GM19193 (cell line): ENCODE results near the gene SLC34A1.

Source experiments
- POLR2A ChIP-seq: IDR thresholded peaks from 4 replicates; pipeline ENCODE4 v1.6.1; 2011; ENCODE audit not compliant: insufficient read depth, insufficient read length; ENCODE audit errors: extremely low read depth

SLC34A1 gene

DNA sequence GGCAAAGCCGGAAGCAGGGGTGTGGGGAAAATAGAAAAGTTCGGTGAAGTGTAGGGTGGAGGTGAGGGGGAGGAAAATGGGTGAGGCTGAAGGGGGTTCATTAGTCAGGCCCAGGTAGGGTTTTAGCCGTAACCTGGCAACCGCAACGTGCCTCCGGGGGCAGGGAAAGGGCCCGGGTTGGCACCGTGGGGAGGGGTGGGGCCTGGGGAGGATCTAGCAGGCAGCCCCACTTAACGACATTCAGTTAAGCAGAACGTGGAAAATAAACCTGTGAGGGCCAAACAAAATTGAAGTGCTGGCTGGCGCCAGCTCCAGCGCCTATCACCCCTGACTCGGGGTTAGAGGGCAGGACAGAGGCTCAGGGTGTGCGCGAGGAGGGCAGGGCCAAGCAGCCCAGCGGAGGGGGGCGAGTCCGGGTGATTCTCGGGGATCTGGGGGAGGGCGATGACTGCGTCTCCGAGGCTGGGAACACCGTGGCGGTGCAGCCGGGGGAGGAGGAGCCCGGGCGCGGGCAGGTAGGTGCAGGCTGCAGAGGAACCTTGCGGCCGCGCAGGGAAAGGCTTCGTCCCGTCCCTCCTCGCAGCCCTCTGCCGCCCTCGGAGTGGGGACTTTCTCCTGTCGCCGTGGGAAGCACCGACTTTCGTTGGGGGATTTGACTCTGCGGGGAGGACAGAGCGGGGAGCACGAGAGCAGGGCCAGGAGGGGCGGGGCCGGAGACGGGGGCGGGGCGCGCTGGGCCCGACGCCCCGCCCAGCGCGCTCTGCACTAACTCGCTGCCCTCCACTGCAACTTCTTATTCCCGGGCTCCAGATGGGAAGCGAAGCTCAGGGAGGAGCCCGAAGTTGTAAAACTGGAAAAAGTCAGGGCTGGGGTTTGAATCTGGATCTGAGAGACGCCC lies 21.4 kb upstream of the SLC34A1 start:
- peak; percentile 15 for TF ChIP-seq POLR2A

DNA sequence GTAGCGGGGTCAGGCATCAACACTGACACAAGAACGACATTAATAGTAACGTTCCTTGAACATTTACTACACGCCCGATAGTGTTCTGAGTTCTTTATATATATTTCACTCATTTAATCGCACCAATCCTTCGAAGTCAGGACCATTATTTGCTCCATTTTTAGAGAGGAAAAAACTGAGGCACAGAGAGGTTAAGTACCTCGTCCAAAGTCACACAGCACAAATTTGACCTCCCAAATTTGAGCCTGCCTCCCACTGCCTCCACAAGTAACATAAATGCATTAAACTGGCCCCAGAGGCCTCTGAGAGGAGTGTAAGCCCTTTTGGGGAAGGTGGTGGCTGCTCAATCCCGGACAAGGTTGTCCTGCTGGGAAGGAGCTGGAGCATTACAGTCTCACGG lies 20.7 kb upstream of the SLC34A1 start:
- no peak for TF ChIP-seq POLR2A

DNA sequence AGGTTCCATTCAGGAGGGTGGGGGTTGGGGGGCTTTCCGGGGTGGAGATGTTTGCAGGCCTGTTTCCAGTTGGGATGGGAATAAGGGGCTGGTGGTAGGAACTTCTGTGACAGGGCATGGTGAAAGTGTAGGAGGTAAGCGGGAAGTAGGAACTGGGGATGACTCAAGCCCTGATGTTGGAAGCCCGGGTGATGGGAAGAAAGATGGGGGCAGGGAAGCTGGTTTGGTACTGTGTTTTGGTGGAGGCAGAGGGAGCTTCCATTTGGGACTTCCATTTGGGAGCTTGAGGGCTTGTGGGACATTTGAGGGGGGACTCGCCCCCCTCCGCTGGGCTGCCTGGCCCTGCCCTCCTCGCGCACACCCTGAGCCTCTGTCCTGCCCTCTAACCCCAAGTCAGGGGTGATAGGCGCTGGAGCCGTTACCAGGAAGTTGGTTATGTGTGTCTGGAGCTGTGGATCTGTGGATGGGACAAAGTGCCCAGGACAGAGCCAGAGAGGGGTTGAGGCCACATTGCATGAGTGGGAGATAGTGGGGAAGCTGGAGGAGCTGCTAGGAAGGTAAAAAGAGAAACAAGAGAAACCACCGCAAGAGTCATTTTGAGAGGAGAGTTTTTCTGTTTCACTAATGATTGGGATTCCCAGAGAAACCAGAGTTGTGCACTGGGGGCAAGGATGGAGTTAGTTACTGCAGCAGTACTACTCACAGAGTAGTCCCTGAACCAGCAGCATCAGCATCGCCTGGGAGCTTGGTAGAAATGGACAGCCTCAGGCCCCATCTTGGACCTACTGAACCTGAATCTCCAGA lies 19.9 kb upstream of the SLC34A1 start:
- TF ChIP-seq POLR2A: peak; percentile 11

DNA sequence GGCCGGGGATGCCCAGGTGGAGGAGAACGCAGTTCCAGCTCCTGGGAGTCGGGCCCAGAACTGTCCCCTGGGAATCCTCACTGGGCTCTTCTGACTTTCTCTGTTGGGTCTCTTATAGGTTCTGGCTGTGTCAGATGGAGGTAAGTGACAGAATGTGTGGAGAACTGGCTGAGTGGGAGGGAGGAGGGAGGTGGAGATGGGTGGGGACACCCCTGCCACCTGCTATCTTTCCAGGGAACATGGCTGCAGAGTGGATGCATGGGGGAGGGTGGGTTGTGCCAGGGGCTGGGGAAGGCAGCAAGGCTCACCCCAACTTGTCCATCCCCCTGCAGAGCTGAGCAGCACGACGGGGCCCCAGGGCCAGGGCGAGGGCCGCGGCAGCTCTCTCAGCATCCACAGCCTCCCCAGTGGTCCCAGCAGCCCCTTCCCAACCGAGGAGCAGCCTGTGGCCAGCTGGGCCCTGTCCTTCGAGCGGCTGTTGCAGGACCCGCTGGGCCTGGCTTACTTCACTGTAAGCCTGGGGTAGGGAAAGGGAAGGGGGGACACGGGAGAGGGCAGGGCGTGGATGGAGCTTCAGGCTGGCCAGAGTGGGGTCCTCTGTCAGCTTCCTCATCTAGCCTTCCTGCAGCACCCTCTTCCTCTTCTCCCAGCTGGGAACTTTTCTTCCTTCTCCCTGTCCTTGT lies 18.2 kb upstream of the SLC34A1 start:
- TF ChIP-seq POLR2A: no peak

DNA sequence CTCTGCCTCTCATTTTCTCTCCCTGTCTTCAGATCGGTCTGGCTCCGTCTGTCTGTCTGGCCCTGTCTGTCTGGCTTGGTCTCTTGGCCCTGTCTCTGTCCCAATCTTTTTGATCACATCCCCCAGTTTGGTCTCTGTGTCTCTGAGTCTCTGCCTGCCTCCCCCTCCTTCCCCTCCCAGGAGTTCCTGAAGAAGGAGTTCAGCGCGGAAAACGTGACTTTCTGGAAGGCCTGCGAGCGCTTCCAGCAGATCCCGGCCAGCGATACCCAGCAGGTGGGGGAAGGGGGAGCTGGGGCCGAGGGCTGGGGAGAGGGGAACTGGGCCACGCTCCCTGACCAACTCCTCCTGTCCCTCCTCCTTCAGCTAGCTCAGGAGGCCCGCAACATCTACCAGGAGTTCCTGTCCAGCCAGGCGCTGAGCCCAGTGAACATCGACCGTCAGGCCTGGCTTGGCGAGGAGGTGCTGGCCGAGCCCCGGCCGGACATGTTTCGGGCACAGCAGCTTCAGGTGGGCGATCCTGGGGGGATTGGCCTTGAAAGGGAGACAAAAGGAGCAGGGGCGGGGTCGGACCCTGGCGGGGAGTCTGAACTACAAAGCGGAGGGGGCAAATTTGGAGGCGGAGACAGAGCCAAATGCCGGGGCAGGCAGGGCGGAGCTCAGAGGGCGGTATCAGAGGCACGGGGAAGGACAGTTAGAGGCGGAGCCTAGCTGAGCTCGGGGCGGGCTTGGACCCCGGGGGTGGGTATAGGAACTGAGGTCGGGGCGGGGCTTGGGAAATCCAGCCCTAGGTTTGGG lies 17.5 kb upstream of the SLC34A1 start:
- TF ChIP-seq POLR2A: no peak

DNA sequence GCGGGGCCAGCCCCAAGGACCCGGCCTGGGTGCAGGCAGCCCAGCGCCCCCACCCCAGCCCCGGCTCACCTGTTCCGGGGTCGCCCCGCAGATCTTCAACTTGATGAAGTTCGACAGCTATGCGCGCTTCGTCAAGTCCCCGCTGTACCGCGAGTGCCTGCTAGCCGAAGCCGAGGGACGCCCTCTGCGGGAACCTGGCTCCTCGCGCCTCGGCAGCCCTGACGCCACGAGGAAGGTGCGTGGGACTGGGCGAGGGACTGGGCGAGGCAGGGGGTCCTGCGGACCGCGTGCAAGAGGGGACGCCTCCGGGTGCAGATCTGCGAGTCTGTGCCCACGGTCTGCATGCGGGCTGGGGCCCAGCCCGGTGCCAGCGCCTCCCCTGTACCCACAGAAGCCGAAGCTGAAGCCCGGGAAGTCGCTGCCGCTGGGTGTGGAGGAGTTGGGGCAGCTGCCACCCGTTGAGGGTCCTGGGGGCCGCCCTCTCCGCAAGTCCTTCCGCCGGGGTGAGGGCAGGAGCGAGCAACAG lies 16.8 kb upstream of the SLC34A1 start:
- no peak for TF ChIP-seq POLR2A

DNA sequence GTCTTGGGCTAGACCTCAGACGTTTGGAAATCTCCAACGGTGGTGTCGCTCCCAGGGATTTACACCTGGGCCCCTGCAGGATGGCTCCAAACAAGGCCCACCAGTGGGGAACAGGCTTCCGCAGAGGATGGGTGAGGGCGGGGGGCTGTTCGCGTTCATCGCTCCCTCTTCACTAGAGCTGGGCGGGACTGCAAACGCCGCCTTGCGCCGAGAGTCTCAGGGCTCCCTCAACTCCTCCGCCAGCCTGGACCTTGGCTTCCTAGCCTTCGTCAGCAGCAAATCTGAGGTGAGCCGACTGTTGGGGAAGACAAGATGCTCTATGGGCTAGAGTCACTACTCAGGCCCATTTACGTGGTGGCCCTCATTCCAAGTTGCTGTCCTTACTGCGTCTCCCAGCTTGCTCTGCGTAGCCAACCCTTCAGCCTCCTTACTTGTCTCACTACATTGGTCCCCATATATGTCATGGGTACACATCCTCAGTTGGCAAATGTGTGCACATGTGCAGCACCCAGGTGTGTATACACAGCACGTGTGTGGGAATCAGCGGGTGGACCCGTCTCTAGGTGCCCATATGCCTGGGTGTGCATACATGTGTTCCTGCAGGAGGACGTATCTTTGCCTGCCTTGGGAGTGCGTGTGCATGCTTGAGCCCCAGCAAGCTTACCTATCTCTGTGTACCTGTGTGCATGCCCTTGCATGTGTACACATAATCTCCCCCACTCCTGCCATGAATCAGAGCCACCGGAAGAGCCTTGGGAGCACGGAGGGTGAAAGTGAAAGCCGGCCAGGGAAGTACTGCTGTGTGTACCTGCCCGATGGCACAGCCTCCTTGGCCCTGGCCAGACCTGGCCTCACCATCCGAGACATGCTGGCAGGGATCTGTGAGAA lies 16.0 kb upstream of the SLC34A1 start:
- TF ChIP-seq POLR2A: no peak

DNA sequence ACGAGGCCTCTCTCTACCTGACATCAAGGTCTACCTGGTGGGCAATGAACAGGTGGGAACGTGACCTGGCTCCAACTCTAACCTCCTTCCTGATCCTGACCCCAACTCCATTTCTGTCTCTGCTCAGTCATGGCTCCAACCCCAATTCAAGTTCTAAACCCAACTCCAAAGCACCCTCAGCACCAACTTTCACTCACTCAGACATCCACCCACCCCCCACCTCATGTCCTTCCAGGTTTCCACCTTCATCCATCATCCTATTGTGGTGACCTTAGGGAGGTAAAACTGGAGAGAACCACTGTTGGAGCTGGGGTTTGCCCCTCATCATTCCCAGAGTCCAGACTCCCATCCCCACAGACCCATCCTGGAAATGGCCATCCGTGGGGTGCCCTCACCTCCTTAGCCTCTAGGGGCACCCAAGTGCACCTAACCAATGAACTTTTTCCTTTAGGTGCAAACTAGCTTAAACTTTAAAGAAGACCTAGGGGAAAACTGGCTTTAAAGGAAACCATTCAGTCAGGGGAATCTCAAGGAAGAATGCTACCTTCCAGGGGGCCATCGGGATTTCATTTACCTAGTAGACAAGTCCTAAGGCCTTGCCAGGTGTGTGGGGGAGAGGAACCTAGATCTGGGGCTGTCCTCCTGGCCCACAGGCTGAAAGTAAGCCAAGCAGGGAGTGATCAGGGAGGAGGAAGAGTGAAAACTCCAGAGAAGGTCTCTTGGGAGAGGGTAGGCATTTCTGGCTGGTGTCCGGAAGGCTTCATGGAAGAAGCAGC lies 15.2 kb upstream of the SLC34A1 start:
- TF ChIP-seq POLR2A: no peak

DNA sequence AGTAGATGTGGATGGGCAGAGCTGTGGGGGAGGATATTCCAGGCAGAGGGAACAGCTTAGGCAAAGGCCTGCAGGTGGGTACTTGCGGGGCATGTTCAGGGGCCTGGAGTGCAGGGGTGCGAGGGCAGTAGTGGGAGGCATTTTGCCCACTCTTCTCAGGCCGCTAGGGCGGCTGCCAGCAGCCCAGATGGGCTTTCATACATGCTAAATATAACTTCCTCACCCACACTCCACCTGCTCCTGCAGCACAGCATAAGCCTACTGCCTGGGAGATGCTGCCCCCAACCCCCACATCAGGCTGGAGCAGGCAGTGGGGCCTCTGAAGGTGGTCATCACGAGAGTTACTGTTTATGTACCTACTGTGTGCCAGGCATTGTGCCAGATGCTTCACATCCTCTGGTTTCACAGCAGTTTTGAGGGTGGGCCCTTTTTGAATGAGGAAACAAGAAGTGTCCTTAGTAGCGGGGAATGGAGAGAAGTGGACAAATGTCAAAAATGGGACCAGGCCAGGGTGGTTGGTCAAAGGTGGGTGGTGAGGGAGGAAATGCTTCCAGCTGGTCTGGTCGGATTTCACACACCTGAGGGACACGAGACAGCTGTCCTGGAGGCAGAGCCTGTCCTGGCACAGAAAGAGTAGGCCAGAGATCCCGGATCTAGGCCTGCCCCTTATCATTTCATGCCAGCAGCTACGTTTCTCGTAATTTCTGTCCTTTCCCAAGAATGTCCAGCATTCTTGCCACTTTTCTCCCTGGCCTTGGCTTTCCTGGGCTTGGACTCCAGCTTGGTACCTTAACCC lies 14.4 kb upstream of the SLC34A1 start:
- no peak for TF ChIP-seq POLR2A

DNA sequence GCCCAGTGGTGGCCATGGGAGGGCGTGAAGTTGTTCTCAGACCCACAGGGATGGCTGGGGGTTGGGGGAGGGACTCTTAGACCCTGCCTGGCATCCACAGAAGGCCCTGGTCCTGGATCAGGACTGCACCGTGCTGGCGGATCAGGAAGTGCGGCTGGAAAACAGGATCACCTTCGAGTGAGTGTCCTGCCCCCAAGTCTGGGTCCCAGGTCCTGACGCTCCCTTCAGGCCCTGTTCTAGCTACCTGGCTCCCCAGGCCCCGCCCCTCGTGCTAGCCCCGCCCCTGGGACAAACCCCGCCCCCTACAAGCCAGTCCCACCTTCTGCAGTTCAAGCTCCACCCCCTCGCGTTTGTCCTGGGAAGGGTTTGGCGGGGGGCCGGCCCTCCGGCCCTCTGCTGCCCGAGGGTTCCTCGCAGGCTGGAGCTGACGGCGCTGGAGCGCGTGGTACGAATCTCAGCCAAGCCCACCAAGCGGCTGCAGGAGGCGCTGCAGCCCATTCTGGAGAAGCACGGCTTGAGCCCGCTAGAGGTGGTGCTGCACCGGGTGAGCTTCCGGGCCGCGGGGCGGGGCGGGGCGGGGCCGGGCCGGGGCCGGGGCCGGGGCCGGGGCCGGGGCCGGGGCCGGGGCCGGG lies 13.6 kb upstream of the SLC34A1 start:
- TF ChIP-seq POLR2A: no peak
